ENCODE results near the gene BHLHE41.

The BHLHE41 gene

DNA sequence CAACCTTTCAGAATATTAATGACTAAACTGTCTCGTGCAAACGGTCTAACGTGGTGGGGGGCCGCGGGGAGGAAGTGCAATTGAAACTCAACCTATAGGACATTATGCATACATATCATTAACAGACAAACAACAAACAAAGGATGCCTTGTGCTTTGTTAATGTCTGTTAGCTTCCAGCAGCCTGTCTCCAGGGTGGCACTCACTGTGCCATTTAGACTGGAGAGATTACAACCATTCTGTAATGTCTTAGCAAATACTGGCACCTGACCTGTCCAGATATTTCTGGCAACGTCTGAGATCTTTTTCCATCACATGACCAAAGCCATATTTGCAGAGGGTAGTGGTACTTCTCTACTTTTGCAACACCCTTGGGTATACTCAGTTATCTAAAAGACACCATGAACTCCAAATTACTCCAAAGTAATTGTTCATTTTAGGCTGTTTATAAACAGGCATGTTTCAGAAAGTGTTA lies 11.6 kb downstream of the BHLHE41 start:
- Mint-ChIP-seq H3K27me3 (ENCODE audit: low read depth) (peaks cover 80% of the 10 kb centered on the region), H3K27ac (no peak overlapping the region), H3K4me3 (peak overlapping the region; percentile 66)

DNA sequence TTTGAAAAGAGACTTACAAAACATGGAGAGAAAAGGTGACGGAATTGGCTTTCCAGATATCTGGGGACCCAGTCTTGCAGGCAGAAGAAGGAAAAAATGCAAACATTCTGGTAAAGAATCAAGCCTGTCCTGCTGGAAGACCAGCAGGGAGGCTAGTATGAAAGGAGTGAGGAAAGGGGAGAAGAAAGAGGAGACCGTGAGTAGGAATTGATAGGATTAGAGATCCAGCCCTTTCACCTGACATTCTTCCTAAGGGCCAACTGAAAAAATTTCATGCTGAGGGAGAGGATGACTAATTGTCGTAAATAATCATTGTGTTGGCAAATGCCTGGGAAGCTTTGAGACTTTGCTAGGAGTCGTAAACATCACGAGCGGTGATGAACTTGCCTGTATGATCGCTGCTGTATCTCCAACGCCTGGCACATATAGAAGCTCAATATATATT lies 12.1 kb downstream of the BHLHE41 start:
- Mint-ChIP-seq H3K9me3 (no peaks in the 10 kb centered on the region), H3K27ac (no peak overlapping the region), H3K4me3 (peak overlapping the region; percentile 39), H3K27me3 (ENCODE audit: low read depth) (peaks cover 80% of the 10 kb centered on the region), H3K36me3 (ENCODE audit: low read depth) (peaks cover 2% of the 10 kb centered on the region), H3K4me1 (ENCODE audit: low read depth) (peaks cover 2% of the 10 kb centered on the region)

More for the DNA sequence above, 11.6 kb downstream of the BHLHE41 start:
- peaks cover 2% of the 10 kb centered on the region for H3K36me3 Mint-ChIP-seq (ENCODE audit: low read depth)
- H3K4me1 Mint-ChIP-seq (ENCODE audit: low read depth), result peaks cover 2% of the 10 kb centered on the region
- H3K9me3 Mint-ChIP-seq, result no peaks in the 10 kb centered on the region

DNA sequence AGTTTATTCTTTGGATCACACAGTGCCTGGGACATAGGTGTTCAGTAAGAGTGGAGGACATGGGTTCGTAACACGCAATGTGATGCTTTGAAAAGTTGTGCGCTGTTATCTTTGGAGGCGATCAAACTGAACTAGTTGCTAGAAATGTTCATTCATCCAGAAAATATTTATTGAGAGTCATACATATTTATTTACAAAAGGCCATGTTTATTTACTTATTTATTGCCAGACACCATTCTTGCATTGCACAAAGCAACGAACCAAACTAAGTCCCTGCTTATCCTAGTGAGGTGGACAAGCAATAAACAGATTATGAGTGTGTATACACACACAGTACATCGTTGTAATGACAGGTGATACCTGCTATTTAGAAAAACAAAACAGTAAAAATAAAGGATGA lies 12.6 kb downstream of the BHLHE41 start:
- H3K36me3 Mint-ChIP-seq (ENCODE audit: low read depth), result peaks cover 2% of the 10 kb centered on the region
- peak overlapping the region; percentile 39 for H3K4me3 Mint-ChIP-seq
- peaks cover 2% of the 10 kb centered on the region for H3K4me1 Mint-ChIP-seq (ENCODE audit: low read depth)
- H3K27me3 Mint-ChIP-seq (ENCODE audit: low read depth), result peaks cover 78% of the 10 kb centered on the region
- H3K9me3 Mint-ChIP-seq, result no peaks in the 10 kb centered on the region
- H3K27ac Mint-ChIP-seq, result no peak overlapping the region

DNA sequence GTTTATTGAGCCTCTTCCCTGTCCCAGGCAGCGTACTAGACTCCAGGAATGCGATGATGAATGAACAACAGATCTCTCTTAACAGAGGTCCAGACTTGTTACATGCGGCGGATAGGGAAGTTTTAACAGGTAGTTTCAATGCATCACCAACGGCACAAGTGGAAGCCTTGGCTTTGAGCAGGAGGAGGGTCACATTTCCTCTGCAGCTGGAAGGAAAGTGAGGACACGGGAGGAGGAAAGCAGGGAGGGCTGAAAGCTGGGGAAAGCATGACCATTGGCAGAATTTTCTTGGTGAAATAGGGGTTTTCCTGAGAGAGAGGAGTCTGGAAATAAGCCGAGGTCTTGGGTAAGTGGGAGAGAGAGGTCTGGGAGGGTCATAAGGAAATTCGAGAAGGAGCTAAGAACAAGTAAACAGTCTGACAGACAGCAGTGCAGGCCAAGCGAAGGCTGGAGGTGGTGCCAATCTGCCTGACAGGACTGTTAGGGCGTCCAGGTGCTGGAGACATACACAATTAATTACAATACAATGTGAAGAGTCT lies 15.4 kb downstream of the BHLHE41 start:
- Mint-ChIP-seq H3K36me3 (ENCODE audit: low read depth) (peaks cover 2% of the 10 kb centered on the region), H3K27ac (no peak overlapping the region), H3K4me3 (no peak overlapping the region), H3K9me3 (no peaks in the 10 kb centered on the region), H3K4me1 (ENCODE audit: low read depth) (peaks cover 2% of the 10 kb centered on the region), H3K27me3 (ENCODE audit: low read depth) (peaks cover 63% of the 10 kb centered on the region)

DNA sequence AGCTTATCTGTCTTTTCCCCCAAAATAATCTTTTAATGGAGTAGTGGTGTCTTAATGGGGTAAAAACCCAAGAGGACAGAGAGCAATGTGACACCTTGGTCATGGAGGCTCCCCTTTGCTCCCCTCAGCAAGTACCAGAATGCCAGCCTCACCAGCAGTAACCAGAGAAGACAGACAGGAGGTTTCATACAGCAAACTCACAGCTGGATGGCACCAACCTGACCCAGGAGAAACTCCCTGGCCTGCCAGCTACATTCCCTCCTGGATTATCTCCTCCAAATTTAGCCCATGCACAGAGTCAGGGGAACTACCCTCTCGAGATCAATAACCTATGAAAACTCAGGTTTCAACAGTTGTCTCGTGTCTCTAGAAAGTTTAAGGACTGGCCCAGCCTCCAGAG lies 15.9 kb downstream of the BHLHE41 start:
- Mint-ChIP-seq H3K4me1 (ENCODE audit: low read depth) (peaks cover 2% of the 10 kb centered on the region), H3K9me3 (no peaks in the 10 kb centered on the region), H3K27ac (no peak overlapping the region), H3K27me3 (ENCODE audit: low read depth) (peaks cover 62% of the 10 kb centered on the region), H3K4me3 (no peak overlapping the region), H3K36me3 (ENCODE audit: low read depth) (peaks cover 2% of the 10 kb centered on the region)

DNA sequence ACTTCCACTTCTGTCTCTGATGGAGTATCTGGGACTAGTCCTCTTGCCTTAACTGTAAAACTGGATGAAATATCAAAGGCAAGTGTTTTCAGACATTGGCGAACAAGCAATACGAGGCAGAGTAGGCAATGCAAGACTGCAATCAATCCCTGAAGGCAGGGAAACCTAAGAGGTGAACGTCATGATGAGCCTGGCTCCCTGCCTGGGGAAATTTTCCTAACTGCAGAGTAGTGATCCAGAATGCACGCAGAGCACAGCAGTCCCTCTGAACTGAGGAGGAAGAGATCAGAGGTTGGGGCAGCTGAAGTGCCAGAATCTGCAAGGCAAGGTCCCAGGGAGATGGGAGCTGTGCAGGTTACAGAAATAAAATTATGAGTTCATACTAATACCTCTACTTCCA lies 18.5 kb downstream of the BHLHE41 start:
- Mint-ChIP-seq H3K27ac (no peak overlapping the region), H3K4me3 (no peak overlapping the region), H3K27me3 (ENCODE audit: low read depth) (peaks cover 46% of the 10 kb centered on the region), H3K36me3 (ENCODE audit: low read depth) (no peaks in the 10 kb centered on the region), H3K4me1 (ENCODE audit: low read depth) (no peaks in the 10 kb centered on the region), H3K9me3 (no peaks in the 10 kb centered on the region)

DNA sequence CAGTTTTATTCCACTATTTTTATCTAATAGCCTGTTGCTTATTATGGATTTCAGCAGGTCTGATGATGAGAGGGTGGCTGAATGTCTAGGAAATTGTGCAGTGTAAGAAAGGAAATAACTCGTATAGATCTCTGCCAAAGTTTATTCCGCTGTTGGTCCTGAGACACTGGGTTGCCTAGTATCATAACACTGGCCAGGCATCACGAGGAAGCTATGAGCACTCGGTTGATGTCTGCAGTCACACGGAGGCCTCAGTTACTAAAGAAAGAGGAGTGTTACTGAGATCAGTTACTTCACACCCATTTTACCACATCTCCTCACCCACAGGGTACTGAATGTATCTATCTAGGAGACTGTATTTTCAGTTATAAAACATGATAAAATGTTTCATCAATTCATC lies 21.9 kb downstream of the BHLHE41 start:
- Mint-ChIP-seq H3K27ac (no peak overlapping the region), H3K9me3 (no peaks in the 10 kb centered on the region), H3K4me3 (no peak overlapping the region), H3K27me3 (ENCODE audit: low read depth) (peaks cover 47% of the 10 kb centered on the region), H3K36me3 (ENCODE audit: low read depth) (no peaks in the 10 kb centered on the region), H3K4me1 (ENCODE audit: low read depth) (no peaks in the 10 kb centered on the region)

DNA sequence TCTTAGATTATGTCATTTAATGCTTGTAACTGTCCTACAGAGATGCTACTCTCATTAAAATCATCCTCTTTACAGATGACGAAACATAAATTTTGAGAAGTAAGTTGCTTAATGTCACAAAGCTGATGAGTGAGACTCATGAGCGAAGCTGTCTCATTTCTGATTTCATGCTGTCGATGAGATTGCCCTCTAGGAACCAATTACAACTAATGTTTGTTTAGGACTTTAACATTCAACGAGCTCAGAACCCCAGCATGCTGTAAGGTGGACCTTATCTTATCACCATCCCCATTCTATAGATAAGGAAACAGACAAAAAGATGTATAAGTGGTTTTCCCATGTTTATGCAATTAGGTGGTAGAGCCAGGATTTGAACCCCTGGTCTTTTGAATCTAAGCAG lies 23.1 kb downstream of the BHLHE41 start:
- Mint-ChIP-seq H3K4me3 (no peak overlapping the region), H3K9me3 (no peaks in the 10 kb centered on the region), H3K36me3 (ENCODE audit: low read depth) (no peaks in the 10 kb centered on the region), H3K27ac (no peak overlapping the region), H3K4me1 (ENCODE audit: low read depth) (no peaks in the 10 kb centered on the region), H3K27me3 (ENCODE audit: low read depth) (peaks cover 47% of the 10 kb centered on the region)

DNA sequence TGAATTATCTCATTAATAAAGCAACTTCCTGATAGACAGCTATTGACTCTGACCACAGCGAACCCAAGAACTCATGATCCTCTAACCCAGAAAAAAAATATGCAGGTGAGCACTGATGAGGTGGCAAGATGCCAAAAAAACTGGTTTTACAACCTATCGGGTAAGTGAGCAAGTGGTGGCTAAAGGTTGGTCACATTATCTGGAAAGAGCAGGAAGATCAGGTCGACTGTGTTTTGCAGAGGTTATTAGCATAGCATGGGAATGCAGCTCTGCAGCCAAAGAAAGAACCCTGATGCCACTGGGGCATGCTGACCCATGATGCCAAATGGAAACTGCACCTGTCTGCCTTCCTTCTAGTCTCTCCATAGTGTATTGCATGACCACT lies 23.5 kb downstream of the BHLHE41 start:
- H3K27ac Mint-ChIP-seq, result no peak overlapping the region
- H3K4me1 Mint-ChIP-seq (ENCODE audit: low read depth), result no peaks in the 10 kb centered on the region
- no peak overlapping the region for H3K4me3 Mint-ChIP-seq
- no peaks in the 10 kb centered on the region for H3K9me3 Mint-ChIP-seq
- H3K27me3 Mint-ChIP-seq (ENCODE audit: low read depth), result peaks cover 44% of the 10 kb centered on the region
- H3K36me3 Mint-ChIP-seq (ENCODE audit: low read depth), result no peaks in the 10 kb centered on the region

DNA sequence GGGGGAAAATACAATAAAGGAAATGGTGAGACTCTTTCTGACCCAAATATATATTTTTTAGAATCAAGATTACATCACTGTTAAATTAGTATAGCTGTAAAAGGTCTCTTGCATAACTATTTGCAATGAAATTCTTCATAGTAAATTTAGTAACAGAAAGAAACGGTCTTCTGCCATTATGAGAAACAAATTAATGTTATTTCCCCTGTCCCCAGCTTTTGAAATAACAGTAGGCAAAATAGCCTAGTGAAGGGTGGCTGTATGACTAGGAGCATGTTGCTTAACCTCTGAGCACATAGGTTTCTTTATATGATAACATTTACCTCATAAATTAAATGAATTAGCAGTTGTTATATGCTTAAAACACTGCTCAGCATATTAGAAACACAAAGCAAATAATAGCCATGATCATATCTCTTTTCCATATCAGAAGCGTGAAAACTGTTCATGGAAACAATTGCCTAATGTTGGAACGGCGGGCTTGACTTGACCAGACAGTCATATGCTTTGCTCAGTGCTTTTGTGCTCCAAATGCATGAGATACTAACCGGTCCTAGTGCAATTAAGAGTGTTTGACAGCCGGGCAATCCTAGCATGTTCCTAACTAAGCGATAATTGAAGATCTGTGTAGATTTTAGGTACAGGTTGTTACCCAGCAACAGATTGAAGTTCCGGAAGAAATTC lies 24.0 kb downstream of the BHLHE41 start:
- no peaks in the 10 kb centered on the region for H3K36me3 Mint-ChIP-seq (ENCODE audit: low read depth)
- H3K9me3 Mint-ChIP-seq, result no peaks in the 10 kb centered on the region
- no peaks in the 10 kb centered on the region for H3K4me1 Mint-ChIP-seq (ENCODE audit: low read depth)
- H3K27ac Mint-ChIP-seq, result no peak overlapping the region
- peaks cover 39% of the 10 kb centered on the region for H3K27me3 Mint-ChIP-seq (ENCODE audit: low read depth)
- no peak overlapping the region for H3K4me3 Mint-ChIP-seq

DNA sequence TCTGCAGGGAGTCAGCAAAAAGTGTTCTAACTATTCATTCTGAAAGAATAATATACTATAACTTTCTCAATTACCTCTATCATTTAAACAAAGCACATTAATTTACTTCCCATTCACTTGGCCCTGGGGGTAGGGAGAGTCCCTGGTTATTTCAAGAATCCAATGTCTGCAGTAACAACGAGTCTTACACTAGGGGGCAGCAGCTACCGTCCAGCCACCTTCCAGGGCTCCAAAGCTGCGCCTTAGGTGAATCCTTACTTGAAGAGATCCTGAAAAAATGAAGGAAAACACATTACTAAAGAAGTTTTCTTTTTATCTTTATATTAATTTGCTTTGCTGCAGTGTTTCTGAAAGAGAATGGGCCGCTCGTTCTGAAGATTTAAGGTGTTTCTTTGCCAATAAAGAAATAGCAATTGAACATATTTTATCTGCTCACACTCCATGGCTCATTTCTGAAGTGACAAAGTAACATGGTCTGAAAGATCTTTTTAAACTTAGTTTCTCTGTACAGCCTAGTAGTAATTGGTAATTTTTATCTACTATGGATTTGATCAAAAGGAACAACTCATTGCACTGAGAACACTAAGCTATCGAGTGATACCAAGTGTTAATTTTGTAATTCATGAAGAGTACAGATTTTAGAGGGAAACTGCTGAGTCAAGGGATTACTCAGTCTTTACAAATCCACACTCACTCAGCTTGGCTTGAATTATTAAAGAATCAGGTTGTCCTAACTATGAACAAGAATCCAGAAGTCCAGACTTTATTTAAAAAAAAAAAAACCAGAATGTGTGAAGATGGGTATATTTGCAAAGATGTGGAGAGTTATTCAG lies 27.6 kb downstream of the BHLHE41 start:
- Mint-ChIP-seq H3K27me3 (ENCODE audit: low read depth) (peaks cover 36% of the 10 kb centered on the region), H3K4me3 (no peak overlapping the region), H3K9me3 (no peaks in the 10 kb centered on the region), H3K27ac (peak overlapping the region; percentile 36), H3K36me3 (ENCODE audit: low read depth) (no peaks in the 10 kb centered on the region), H3K4me1 (ENCODE audit: low read depth) (no peaks in the 10 kb centered on the region)

DNA sequence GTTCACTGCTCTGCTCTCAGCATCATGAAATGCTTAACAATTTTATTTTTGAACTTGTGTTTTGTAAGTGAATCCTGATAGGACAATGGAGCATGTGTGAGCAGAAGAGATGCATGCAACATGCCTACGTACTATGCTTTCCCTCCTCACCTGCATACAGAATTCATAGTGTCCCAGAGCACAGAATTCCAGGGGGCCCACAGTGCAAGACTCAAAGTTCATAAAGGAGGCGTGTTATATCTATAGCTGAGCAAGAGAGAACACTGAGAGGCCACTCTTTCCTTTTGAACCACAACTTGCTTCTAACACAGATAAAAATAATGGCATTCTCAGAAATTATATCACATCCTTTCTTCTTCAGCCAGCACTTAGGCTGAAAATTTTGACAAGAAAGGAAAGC lies 28.8 kb downstream of the BHLHE41 start:
- H3K4me1 Mint-ChIP-seq (ENCODE audit: low read depth), result no peaks in the 10 kb centered on the region
- no peak overlapping the region for H3K27ac Mint-ChIP-seq
- H3K4me3 Mint-ChIP-seq, result no peak overlapping the region
- peaks cover 30% of the 10 kb centered on the region for H3K27me3 Mint-ChIP-seq (ENCODE audit: low read depth)
- no peaks in the 10 kb centered on the region for H3K9me3 Mint-ChIP-seq
- no peaks in the 10 kb centered on the region for H3K36me3 Mint-ChIP-seq (ENCODE audit: low read depth)

DNA sequence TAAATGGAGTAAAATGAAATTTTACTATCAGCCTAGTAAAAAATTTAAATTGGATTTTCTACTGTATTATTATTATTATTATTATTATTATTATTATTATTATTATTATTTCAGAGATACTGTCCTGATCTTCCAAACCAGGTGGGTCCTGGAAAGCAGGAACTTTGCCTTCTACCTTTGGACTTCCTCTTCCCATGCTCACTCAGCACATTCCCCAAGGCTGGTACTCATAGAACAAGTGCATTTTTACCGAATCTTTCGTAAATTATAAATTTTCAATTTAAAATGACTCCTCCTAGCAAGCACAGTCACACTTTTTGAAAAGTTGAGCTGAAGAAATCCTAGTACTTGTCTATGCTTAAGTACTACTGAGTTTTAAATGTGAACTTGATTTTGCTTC lies 29.7 kb downstream of the BHLHE41 start:
- H3K36me3 Mint-ChIP-seq (ENCODE audit: low read depth), result no peaks in the 10 kb centered on the region
- H3K4me3 Mint-ChIP-seq, result no peak overlapping the region
- H3K27me3 Mint-ChIP-seq (ENCODE audit: low read depth), result peaks cover 26% of the 10 kb centered on the region
- no peaks in the 10 kb centered on the region for H3K4me1 Mint-ChIP-seq (ENCODE audit: low read depth)
- no peaks in the 10 kb centered on the region for H3K9me3 Mint-ChIP-seq
- no peak overlapping the region for H3K27ac Mint-ChIP-seq

DNA sequence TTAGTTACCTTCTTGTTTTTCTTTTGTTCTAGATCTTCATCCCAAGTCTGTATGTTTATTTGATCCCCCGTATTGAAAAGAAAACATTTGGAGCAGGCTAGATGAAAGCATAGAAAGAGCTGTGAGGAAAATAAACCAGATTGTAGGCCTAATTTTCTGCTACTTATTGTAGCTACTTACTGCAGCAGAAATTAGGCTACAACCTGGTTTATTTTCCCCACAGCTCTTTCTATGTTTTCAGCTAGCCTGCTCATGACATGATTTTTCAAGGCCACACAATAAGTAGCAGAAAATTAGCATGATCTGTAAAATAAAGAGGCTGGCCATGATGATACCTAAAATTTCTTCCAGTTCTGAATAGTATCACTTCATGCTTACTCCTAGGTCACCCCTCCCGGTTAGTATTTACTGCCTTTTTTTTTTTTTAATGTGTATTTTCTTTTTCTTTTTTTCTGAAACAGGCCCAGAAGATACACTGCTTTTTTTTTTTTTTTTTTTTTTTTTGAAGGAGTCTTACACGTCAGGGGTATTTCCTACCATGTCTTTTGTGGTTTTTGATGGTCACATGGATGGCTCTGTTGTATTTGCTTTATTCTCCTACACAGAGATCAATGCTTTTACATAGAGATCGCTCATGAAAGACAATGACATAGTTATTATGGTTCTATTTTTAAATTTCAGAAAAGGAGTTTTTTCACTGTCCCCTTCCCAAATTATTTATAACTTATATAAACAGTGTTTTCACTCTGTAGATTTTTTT lies 32.3 kb downstream of the BHLHE41 start:
- H3K27me3 Mint-ChIP-seq (ENCODE audit: low read depth), result peaks cover 11% of the 10 kb centered on the region
- no peaks in the 10 kb centered on the region for H3K9me3 Mint-ChIP-seq
- H3K36me3 Mint-ChIP-seq (ENCODE audit: low read depth), result no peaks in the 10 kb centered on the region
- H3K4me1 Mint-ChIP-seq (ENCODE audit: low read depth), result peaks cover 6% of the 10 kb centered on the region
- no peak overlapping the region for H3K4me3 Mint-ChIP-seq
- H3K27ac Mint-ChIP-seq, result no peak overlapping the region
